ENCODE data around the gene C1orf105.

- TF ChIP-seq, protein P1, sequence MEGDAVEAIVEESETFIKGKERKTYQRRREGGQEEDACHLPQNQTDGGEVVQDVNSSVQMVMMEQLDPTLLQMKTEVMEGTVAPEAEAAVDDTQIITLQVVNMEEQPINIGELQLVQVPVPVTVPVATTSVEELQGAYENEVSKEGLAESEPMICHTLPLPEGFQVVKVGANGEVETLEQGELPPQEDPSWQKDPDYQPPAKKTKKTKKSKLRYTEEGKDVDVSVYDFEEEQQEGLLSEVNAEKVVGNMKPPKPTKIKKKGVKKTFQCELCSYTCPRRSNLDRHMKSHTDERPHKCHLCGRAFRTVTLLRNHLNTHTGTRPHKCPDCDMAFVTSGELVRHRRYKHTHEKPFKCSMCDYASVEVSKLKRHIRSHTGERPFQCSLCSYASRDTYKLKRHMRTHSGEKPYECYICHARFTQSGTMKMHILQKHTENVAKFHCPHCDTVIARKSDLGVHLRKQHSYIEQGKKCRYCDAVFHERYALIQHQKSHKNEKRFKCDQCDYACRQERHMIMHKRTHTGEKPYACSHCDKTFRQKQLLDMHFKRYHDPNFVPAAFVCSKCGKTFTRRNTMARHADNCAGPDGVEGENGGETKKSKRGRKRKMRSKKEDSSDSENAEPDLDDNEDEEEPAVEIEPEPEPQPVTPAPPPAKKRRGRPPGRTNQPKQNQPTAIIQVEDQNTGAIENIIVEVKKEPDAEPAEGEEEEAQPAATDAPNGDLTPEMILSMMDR (IDR thresholded peaks at IDR 0.05): no peak
- TF ChIP-seq ZFX (IDR thresholded peaks at IDR 0.05; ENCODE audit: borderline replicate concordance): no peak
Observed at GRCh38 chr1:172472495-172472894, 52.0 kb downstream of the C1orf105 start.
